ENCODE results near the gene RPL13.

RPL13 gene

DNA sequence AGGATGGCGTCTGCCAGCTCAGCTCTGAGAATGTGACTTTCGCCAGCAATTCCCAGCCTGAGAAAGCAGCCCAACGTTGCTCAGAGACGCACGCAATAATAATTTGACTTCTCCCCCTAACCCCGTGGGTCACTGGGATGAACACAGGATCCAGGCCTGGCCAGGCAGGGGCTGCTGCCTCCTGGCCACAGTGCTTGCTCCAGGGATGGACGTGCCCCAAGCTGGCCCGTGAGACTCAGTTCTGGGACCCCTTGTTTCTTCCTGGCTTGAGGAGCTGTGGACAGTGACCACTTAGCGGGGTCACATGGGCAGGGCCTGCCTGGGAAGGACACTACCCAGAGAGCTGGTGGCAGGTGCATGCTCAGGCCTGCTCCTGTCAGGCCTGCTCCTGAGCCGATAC is 39.4 kb downstream of the RPL13 start:
- ChIA-PET CTCF (interaction anchor here (0.8 to 3.9 kb wide), 5 partner anchors 15 to 42 kb away, joined by 3 to 20 read pairs (median 3); no protein-coding TSS in a partner anchor), POLR2A (no interaction called here)
- no peak overlapping the region for H3K4me3 ChIP-seq (ENCODE audit: low read depth, low read length)
- TF ChIP-seq, protein P1, sequence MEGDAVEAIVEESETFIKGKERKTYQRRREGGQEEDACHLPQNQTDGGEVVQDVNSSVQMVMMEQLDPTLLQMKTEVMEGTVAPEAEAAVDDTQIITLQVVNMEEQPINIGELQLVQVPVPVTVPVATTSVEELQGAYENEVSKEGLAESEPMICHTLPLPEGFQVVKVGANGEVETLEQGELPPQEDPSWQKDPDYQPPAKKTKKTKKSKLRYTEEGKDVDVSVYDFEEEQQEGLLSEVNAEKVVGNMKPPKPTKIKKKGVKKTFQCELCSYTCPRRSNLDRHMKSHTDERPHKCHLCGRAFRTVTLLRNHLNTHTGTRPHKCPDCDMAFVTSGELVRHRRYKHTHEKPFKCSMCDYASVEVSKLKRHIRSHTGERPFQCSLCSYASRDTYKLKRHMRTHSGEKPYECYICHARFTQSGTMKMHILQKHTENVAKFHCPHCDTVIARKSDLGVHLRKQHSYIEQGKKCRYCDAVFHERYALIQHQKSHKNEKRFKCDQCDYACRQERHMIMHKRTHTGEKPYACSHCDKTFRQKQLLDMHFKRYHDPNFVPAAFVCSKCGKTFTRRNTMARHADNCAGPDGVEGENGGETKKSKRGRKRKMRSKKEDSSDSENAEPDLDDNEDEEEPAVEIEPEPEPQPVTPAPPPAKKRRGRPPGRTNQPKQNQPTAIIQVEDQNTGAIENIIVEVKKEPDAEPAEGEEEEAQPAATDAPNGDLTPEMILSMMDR (IDR thresholded peaks at IDR 0.05; ENCODE audit: insufficient read depth, low read length, missing control alignments), result no peak
- no peak for DNase-seq (ENCODE audit: low read depth, low spot score)

DNA sequence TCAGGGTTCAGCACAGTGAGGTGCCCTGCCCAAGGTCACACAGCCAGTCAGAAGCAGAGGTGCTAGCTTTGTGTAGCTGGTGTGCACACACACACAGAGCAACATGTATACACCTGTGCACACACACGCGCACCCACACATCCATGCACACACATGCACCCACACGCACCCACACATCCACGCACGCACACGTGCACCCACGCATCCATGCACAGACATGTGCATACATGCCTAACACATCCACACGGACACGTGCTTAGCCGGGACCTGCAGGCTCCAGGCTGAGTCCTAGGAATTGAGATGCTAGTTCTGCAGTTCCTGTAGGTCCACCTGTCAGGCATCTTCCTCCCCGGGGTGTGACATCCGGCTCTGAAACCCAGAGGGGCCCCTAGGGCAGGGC is 39.9 kb downstream of the RPL13 start:
- POLR2A ChIA-PET, result no interaction called here
- TF ChIP-seq, protein P1 (IDR thresholded peaks at IDR 0.05; ENCODE audit: insufficient read depth, low read length, missing control alignments), result no peak
- no peak for DNase-seq (ENCODE audit: low read depth, low spot score)
- CTCF ChIA-PET, result interaction anchor here (0.8 to 3.9 kb wide), 5 partner anchors 15 to 41 kb away, joined by 3 to 20 read pairs (median 3); no protein-coding TSS in a partner anchor
- no peak overlapping the region for H3K4me3 ChIP-seq (ENCODE audit: low read depth, low read length)

DNA sequence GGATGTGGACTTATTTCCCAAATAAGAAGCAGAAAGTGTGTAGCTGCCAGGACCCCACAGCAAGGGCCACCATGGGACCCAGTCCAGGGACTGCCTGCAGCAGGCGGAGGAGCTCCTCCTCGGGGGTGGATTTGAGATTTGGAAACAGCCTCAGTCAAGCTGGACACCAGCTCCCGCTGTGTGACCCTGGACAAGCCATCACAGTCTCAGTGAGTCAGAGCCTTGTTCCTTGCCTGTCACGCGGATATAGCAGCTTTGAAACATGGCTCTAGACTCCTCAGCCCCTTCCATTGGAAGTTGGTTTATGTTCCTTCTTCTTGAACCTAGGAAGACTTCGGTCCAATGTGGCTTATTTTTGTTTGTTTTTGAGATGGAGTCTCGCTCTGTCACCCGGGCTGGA is 40.5 kb downstream of the RPL13 start:
- ChIA-PET POLR2A (no interaction called here), CTCF (interaction anchor here (0.8 to 3.9 kb wide), 5 partner anchors 14 to 99 kb away, joined by 3 to 20 read pairs (median 3); no protein-coding TSS in a partner anchor)

DNA sequence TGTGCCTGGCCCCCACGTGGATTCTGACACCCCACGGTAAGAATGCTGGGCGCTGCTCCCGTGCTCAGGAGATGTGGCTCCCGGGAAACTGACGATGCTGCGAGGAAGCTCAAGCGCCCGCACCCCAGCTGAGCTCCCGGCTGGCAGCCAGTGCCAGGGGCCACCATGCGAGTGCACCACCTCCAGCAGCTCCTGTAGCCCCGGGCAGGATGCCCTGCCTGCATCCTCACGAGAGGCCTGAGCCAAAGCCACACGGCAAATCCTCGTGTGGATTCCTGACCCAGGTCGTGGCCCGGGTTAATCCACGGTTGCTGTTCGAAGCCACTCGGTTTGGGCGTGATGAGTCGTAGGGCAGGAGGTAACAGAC is 41.4 kb downstream of the RPL13 start:
- no peak for DNase-seq (ENCODE audit: low read depth, low spot score)
- H3K4me3 ChIP-seq (ENCODE audit: low read depth, low read length), result no peak overlapping the region; the same call in 1 of the 2 replicates
- POLR2A ChIA-PET, result interaction anchor here (0.5 to 1.2 kb wide), 4 partner anchors 12 to 72 kb away, joined by 3 read pairs; no protein-coding TSS in a partner anchor
- TF ChIP-seq, protein P1 (IDR thresholded peaks at IDR 0.05; ENCODE audit: insufficient read depth, low read length, missing control alignments), result no peak
- CTCF ChIA-PET, result interaction anchor here (0.9 to 3.9 kb wide), 5 partner anchors 13 to 98 kb away, joined by 3 to 20 read pairs (median 4); partner anchors contain the start of gene CPNE7

More for the DNA sequence above, 40.5 kb downstream of the RPL13 start:
- TF ChIP-seq, protein P1 (IDR thresholded peaks at IDR 0.05; ENCODE audit: insufficient read depth, low read length, missing control alignments), result no peak
- no peak overlapping the region for H3K4me3 ChIP-seq (ENCODE audit: low read depth, low read length)
- no peak for DNase-seq (ENCODE audit: low read depth, low spot score)

DNA sequence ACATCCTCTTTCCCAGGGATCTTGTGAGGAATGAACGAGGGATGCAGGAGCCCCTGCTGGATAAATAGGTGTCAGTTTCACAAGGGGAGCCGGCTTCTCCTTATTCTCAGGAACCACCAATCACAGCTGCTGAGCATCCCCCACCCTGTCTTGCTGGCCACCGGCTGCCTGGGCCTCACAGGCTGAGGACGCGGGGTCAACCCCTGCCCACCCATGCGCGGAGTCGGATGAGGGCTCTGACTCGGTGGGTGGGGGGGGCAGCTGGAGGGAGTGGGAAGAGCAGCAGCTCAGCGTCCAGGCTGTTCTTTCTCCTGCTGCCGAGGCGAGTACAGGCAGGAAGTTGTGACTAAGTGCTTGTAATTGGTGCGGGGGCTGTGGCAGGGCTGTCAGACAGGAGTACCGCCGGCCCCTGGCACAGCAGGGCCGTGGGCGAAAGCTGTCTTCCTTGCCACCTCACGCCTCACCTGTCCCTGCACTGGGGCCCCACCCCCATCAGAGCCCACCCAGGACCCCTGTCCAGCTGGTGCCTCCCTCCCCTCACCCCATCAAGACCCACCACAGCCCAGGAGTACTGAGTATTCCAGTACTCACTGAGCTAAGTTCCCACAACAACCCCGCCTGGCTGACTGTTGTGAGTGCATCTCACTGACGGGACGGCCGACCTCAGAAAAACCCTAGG is 41.9 kb downstream of the RPL13 start:
- CTCF ChIA-PET, result interaction anchor here (0.9 to 3.9 kb wide), 4 partner anchors 13 to 48 kb away, joined by 3 to 20 read pairs (median 5); partner anchors contain the start of gene CPNE7
- TF ChIP-seq, protein P1 (IDR thresholded peaks at IDR 0.05; ENCODE audit: insufficient read depth, low read length, missing control alignments), result no peak
- DNase-seq (ENCODE audit: low read depth, low spot score), result no peak
- H3K4me3 ChIP-seq (ENCODE audit: low read depth, low read length), result peak overlapping the region; percentile 32
- POLR2A ChIA-PET, result interaction anchor here (0.5 to 1.2 kb wide), 5 partner anchors 12 to 40 kb away, joined by 3 read pairs; no protein-coding TSS in a partner anchor

DNA sequence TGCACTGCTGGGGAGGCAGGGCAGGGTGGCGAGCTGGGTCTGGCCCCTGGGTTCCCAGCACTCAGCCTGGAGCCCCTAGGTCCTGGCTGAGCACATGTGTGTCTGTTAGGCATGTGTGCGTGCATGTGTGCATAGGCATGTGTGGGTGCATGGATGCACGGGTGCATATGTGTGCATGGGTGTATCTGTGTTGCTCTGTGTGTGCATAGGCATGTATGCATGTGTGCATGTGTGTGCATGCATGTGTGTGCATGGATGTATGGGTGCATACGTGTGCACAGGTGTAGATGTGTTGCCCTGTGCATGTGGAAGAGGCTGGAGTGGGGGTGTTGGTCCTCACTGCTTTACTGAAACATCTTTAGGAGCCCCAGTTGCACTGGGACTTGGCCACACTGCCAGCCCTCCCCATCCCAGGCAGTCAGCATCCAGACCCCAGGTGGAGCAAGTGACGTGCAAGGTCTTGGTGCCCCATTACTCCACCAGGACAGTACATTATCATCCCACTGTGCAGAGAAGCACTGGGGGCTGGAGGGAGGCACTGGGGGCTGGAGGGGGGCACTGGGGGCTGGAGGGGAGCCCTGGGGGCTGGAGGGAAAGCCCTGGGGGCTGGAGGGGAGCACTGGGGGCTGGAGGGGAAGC is 42.6 kb downstream of the RPL13 start:
- DNase-seq (ENCODE audit: low read depth, low spot score), result no peak
- H3K4me3 ChIP-seq (ENCODE audit: low read depth, low read length), result no peak overlapping the region
- TF ChIP-seq, protein P1 (IDR thresholded peaks at IDR 0.05; ENCODE audit: insufficient read depth, low read length, missing control alignments), result no peak
- CTCF ChIA-PET, result interaction anchor here (1.1 to 3.9 kb wide), 3 partner anchors 12 to 39 kb away, joined by 4 to 20 read pairs (median 6); partner anchors contain the start of gene CPNE7
- POLR2A ChIA-PET, result interaction anchor here (0.5 to 0.8 kb wide), 2 partner anchors 19 to 39 kb away, joined by 3 read pairs; no protein-coding TSS in a partner anchor
